ENCODE data around the gene DOCK3.

DNA sequence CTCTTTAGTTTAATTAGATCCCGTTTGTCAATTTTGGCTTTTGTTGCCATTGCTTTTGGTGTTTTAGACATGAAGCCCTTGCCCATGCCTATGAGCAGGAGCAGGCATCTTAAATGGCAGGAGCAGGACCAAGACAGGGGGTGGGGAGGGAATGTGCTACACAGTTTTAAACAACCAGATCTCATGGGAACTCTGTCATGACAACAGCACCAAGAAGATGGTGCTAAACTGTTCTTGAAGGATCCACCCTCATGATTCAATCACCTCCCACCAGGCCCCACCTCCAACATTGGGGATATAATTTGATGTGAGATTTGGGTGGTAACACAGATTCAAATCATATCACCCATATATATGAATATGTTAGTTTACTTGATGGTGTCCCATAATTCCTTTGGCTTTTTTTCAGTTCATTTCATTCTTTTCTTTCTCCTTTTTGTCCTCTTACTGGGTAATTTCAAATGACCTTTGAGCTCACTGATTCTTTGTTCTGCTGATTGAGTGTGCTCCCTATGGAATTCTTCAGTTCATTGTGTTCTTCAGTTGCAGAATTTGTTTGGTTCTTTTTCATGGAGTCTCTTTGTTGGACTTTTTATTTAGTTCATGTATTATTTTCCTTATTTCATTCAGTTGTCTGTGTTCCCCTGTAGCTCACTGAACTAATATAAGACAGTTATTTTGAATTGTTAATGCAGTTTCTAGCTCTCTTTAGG lies 62.6 kb downstream of the DOCK3 start:
- TF ChIP-seq, protein P1, sequence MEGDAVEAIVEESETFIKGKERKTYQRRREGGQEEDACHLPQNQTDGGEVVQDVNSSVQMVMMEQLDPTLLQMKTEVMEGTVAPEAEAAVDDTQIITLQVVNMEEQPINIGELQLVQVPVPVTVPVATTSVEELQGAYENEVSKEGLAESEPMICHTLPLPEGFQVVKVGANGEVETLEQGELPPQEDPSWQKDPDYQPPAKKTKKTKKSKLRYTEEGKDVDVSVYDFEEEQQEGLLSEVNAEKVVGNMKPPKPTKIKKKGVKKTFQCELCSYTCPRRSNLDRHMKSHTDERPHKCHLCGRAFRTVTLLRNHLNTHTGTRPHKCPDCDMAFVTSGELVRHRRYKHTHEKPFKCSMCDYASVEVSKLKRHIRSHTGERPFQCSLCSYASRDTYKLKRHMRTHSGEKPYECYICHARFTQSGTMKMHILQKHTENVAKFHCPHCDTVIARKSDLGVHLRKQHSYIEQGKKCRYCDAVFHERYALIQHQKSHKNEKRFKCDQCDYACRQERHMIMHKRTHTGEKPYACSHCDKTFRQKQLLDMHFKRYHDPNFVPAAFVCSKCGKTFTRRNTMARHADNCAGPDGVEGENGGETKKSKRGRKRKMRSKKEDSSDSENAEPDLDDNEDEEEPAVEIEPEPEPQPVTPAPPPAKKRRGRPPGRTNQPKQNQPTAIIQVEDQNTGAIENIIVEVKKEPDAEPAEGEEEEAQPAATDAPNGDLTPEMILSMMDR (conservative IDR thresholded peaks at IDR 0.05; ENCODE audit: low read depth, low read length) = no peak
- TF ChIP-seq EZH2 (IDR thresholded peaks at IDR 0.05; ENCODE audit: low read length, unreplicated experiment) (no peak), EZH2phosphoT487 (IDR thresholded peaks at IDR 0.05; ENCODE audit: borderline replicate concordance, low read length) (no peak)

Data from PC-3 (cell line).